Kidney epithelial cell (primary cell): ENCODE results near the gene LGMN. TPM values are rescaled to one million over a fixed set of nuclear protein-coding genes. Genes with fewer than 3 reads are reported as not detected.

Experiments used
- DNase-seq: peaks from one replicate; pipeline ENCODE4 v3.0.0-alpha.2; 2010; ENCODE audit warnings: low read depth
- H3K27me3 ChIP-seq: 2 replicates; pipeline ENCODE4 v1.6.0; 2011; ENCODE audit warnings: low read length; ENCODE audit not compliant: control insufficient read depth, insufficient read depth
- H3K36me3 ChIP-seq: 2 replicates; pipeline ENCODE4 v1.5.1; 2011; ENCODE audit warnings: low read length; ENCODE audit not compliant: control insufficient read depth, insufficient read depth
- H3K4me3 ChIP-seq: 2 replicates; pipeline ENCODE4 v1.5.1; 2011; ENCODE audit warnings: low read depth, mild to moderate bottlenecking, control low read depth, low read length
- total RNA-seq: library from RNA; depleted of rRNA; stranded (reverse); fragments of >200 nt; gene quantifications from 2 replicates; pipeline ENCODE4 v1.2.3, GENCODE V29; 2015
- TF ChIP-seq, protein P1 (sequence below): IDR thresholded peaks from 2 replicates; pipeline ENCODE4 v1.5.1; 2011; ENCODE audit warnings: mild to moderate bottlenecking, moderate library complexity, low read length, control low read depth, inconsistent platforms; ENCODE audit not compliant: insufficient read depth, poor library complexity, severe bottlenecking

The LGMN gene
- total RNA-seq, 1 donor from 2014 or later, result 56.9 TPM

DNA sequence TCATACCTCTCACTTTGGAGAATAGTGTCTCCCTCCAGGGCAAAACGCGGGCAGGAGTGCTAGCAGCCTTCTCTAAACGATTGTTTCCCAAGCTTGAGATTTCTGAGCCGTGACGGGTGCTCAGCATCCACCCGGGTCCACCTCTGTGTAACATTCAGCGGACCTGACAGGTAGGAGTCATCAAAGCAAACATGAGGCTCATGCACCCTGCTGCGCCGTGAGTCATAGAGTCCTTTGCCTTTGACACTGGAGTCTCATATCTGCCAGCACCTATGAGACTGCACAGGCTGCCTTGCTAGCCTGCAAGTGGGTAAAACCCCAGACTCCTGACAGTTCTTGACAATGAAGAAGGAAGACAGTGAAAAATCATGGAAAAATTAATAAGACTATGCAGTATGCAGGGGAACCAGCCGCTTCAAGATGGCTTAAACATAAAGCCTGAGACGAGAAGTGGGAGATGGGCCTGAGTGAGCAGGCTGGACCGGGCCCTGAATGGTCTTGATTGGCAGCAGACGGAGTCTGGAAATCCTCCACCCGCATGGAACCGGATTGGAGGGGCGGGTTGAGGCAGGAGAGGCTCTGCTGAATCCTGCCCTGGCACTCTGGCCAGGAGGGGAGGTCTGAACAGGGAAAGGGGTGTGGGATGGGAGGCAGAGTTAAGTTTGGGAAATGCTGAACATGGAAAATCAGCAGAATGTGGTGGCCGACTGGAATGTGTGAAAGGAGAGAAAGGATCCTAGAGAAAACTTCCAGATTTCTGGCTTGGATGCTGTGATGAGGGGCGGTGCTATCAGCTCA lies 54.2 kb downstream of the LGMN start:
- Histone ChIP-seq H3K36me3 (no peaks in the 10 kb centered on the region), H3K27me3 (no peaks in the 10 kb centered on the region), H3K4me3 (no peak overlapping the region)
- peak; percentile 52 for DNase-seq
- TF ChIP-seq, protein P1, sequence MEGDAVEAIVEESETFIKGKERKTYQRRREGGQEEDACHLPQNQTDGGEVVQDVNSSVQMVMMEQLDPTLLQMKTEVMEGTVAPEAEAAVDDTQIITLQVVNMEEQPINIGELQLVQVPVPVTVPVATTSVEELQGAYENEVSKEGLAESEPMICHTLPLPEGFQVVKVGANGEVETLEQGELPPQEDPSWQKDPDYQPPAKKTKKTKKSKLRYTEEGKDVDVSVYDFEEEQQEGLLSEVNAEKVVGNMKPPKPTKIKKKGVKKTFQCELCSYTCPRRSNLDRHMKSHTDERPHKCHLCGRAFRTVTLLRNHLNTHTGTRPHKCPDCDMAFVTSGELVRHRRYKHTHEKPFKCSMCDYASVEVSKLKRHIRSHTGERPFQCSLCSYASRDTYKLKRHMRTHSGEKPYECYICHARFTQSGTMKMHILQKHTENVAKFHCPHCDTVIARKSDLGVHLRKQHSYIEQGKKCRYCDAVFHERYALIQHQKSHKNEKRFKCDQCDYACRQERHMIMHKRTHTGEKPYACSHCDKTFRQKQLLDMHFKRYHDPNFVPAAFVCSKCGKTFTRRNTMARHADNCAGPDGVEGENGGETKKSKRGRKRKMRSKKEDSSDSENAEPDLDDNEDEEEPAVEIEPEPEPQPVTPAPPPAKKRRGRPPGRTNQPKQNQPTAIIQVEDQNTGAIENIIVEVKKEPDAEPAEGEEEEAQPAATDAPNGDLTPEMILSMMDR, result no peak

DNA sequence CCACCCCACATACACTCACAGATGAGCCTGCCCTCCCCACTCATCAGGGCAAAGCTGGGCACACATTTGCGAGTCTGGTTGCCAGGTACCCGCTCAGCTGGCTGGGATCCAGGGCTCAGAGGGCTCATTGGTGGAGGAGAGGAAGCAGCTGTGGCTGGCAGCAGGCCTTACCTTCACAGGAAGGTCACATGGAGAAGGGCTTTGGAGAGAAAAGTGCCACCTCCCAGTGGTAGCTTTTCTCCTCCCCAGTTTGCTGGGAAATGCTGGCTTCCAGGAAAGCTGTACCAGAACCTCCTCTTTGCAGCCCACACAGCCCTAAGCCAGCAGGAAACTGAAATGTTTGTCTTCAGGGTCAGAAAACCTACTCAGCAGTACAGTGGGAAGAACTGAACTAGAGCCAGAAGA lies 55.6 kb downstream of the LGMN start:
- DNase-seq, result no peak
- Histone ChIP-seq H3K36me3 (no peaks in the 10 kb centered on the region), H3K27me3 (peaks cover 4% of the 10 kb centered on the region), H3K4me3 (no peak overlapping the region)
- TF ChIP-seq, protein P1, result no peak

DNA sequence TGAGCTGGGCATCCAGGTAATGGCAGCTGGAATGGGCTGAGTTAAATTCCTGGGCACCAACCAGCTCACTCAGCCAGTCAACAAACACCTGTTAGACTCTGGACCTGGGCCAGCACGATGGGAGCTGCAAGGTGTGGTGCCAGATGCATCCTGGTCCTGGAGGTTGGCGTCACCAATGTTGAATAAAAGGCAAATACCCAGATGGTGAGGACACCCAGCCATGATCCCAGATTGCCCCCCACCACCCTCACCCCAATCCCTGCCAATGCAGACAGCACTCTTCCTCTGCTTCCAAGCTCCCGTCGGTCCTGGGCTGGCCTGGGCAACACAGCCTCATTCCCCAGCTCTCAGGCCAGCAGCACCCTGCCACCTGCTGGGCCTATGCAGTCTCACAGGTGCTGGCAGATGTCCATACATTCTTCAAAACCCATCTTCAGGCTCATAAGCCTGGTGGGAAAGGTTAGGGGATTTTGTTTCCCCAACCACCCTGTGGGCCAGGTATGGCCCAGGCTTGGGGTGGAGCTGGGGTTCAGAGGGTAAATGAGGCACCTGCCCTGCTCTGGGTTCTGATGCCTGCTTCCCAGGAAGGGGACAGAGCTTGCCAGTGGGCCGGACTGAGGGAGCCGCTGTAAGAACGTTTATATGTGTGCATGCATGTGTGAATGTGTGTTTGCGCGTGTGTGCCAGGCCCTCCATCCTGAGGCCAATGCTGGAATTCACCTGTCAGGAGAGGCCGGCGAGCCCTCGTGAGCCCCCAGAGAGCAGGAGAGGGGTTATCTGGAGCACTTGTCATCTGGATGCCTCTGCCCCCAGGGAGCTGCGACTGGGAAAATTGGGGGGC lies 58.0 kb downstream of the LGMN start:
- Histone ChIP-seq H3K4me3 (no peak overlapping the region), H3K27me3 (peaks cover 12% of the 10 kb centered on the region), H3K36me3 (no peaks in the 10 kb centered on the region)
- TF ChIP-seq, protein P1, result peak; percentile 86
- no peak for DNase-seq

DNA sequence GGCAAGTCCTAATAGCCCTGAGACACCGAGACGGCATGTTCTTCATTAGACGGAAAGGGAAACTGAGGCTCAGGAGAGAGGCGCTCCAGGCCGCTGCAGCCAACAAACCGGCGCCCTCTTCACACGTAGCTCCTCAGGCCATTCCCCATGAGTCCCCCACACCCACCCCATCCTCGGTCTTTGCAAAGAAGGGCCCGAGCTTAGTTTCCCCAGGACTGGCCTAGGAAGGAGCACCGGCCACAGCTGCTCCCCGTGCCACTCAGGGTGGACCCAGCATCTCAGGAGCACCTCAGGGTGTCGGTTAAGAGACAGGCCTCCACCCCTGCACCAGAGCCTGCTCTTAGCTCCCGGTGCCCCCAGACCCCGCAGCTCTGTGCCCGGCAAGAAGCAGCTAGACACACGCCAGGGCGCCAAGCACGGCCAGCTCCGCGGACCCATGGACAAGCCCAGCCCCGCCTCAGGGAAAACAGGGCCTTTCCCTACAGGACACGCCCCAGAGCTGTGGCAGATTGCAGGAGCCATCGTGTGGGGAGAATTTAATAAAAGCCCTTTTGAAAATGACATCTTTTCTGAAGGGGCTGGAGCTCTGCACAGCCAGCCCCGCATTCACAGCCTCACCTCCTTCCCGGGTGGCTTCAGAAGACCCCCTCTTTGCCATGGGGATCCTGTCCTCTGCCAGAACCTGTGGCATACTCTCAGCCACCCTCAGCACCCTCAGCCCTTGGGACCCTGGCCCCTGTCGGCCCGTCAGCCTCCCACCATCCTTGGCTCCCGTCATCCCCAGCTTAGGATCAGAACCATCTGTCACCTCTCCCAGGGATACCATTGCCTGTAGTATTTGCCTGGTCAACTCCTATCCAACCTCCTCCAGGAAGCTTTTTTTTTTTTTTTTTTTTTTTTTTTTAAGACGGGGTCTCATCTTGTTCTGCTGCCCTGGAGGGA lies 59.7 kb downstream of the LGMN start:
- peaks cover 12% of the 10 kb centered on the region for H3K27me3 ChIP-seq
- H3K36me3 ChIP-seq, result no peaks in the 10 kb centered on the region
- no peak overlapping the region for H3K4me3 ChIP-seq
- TF ChIP-seq, protein P1, result no peak
- DNase-seq, result no peak

DNA sequence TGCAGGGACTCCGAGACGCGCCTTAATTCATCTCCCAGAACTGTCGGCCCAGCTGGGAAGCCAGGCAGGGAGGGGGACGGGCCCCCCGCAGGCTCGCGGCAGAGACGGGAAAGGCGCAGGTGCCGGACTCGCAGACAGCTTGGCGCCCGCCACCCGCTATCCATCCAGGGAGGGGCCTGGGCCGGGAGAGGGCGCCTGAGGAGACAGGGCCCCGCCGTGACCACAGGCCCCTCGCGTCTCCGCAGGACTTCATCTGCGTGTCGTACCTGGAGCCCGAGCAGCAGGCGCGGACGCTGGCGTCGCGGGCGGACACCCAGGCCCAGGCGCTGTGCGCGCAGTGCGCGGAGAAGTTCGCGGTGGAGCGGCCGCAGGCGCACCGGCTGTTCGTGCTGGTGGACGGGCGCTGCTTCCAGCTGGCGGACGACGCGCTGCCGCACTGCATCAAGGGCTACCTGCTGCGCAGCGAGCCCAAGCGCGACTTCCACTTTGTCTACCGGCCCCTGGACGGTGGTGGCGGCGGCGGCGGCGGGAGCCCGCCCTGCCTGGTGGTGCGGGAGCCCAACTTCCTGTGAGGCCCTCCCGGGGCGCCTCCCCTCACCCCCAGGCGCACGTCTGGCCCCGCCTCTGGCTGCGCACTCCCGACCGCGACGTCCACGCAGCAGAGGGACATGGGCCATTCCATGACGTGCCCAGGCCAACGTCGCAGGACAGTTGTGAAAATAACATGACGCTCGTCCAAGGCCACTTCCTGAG lies 60.6 kb downstream of the LGMN start:
- DNase-seq, result no peak
- peaks cover 12% of the 10 kb centered on the region for H3K27me3 ChIP-seq
- no peaks in the 10 kb centered on the region for H3K36me3 ChIP-seq
- TF ChIP-seq, protein P1, result no peak
- H3K4me3 ChIP-seq, result peak overlapping the region; percentile 30
